HepG2 (cell line): ENCODE measurements around the gene PTGES3. TPM values are rescaled to one million over a fixed set of nuclear protein-coding genes. Genes with fewer than 3 reads are reported as not detected.

Source experiments
- CAMTA2 ChIP-seq: sonication (generic); formaldehyde crosslinking; IDR thresholded peaks from 2 replicates; pipeline ENCODE4 v1.4.0; 2020; ENCODE audit warnings: mild to moderate bottlenecking, missing genetic modification reagents, borderline replicate concordance
- MXD4 ChIP-seq: IDR thresholded peaks from 2 replicates; pipeline ENCODE4 v1.6.1; 2016; ENCODE audit warnings: mild to moderate bottlenecking, missing biosample characterization, missing genetic modification reagents
- SNAI1 ChIP-seq: sonication (generic); formaldehyde crosslinking; IDR thresholded peaks from 2 replicates; pipeline ENCODE4 v1.5.0; 2020; ENCODE audit warnings: mild to moderate bottlenecking, missing genetic modification reagents, borderline replicate concordance
- ZNF317 ChIP-seq: sonication (generic); formaldehyde crosslinking; IDR thresholded peaks from 2 replicates; pipeline ENCODE4 v1.5.0; 2020; ENCODE audit warnings: mild to moderate bottlenecking, missing genetic modification reagents
- ZNF713 ChIP-seq: sonication (generic); formaldehyde crosslinking; IDR thresholded peaks from 2 replicates; pipeline ENCODE4 v1.4.0; 2020; ENCODE audit warnings: mild to moderate bottlenecking, missing genetic modification reagents
- ZNF790 ChIP-seq: sonication (generic); formaldehyde crosslinking; IDR thresholded peaks from 2 replicates; pipeline ENCODE4 v1.8.0; 2022; ENCODE audit warnings: missing genetic modification reagents, mild to moderate bottlenecking, borderline replicate concordance
- polyA plus RNA-seq, 8 experiments: library from polyadenylated mRNA; depleted of rRNA in 3 of 8; stranded (reverse) in 7 of 8; unstranded in 1 of 8; fragments of >200 nt; fragmentation: Illumina TruSeq in 4 of 8; extraction: Trizol in 4 of 8; gene quantifications; 2 replicates each; pipeline versions ENCODE4 v1.2.1 to v1.2.3, GENCODE V29; 2011 to 2016; ENCODE audit warnings: low read depth in 4 of 8, missing spikeins in 1 of 8, mixed read lengths in 1 of 8; ENCODE audit not compliant: insufficient read depth in 1 of 8
- total RNA-seq, 5 experiments: library from RNA; depleted of rRNA; stranded (reverse); fragments of >200 nt; fragmentation: Illumina TruSeq; extraction: Trizol; gene quantifications; 2 replicates each; pipeline ENCODE4 v1.2.3, GENCODE V29; 2016; ENCODE audit warnings: low read depth in 1 of 5
- TF ChIP-seq, protein P1 (sequence below): sonication (generic); formaldehyde crosslinking; IDR thresholded peaks from 2 replicates; pipeline ENCODE4 v1.4.0; 2020; ENCODE audit warnings: missing genetic modification reagents, borderline replicate concordance
- TF ChIP-seq, protein P2 (sequence below): sonication (generic); formaldehyde crosslinking; IDR thresholded peaks from 2 replicates; pipeline ENCODE4 v1.5.1; 2020; ENCODE audit warnings: mild to moderate bottlenecking, missing genetic modification reagents, moderate library complexity
- TF ChIP-seq, protein P3 (sequence below): sonication (generic); formaldehyde crosslinking; IDR thresholded peaks from 2 replicates; pipeline ENCODE4 v1.8.0; 2022; ENCODE audit warnings: missing genetic modification reagents, mild to moderate bottlenecking, inconsistent platforms, borderline replicate concordance
- TF ChIP-seq, protein P4 (sequence below): sonication (generic); formaldehyde crosslinking; IDR thresholded peaks from 2 replicates; pipeline ENCODE4 v1.4.0; 2020; ENCODE audit warnings: missing genetic modification reagents
- TF ChIP-seq, protein P5 (sequence below): sonication (generic); formaldehyde crosslinking; IDR thresholded peaks from 2 replicates; pipeline ENCODE4 v1.4.0; 2020; ENCODE audit warnings: mild to moderate bottlenecking, missing genetic modification reagents

The PTGES3 gene
- total and polyA plus RNA-seq, 2 of the 13 experiments (the other 11 are each of a cell fraction or from before 2014, with no cell fraction given): 54.4 to 159 TPM

DNA sequence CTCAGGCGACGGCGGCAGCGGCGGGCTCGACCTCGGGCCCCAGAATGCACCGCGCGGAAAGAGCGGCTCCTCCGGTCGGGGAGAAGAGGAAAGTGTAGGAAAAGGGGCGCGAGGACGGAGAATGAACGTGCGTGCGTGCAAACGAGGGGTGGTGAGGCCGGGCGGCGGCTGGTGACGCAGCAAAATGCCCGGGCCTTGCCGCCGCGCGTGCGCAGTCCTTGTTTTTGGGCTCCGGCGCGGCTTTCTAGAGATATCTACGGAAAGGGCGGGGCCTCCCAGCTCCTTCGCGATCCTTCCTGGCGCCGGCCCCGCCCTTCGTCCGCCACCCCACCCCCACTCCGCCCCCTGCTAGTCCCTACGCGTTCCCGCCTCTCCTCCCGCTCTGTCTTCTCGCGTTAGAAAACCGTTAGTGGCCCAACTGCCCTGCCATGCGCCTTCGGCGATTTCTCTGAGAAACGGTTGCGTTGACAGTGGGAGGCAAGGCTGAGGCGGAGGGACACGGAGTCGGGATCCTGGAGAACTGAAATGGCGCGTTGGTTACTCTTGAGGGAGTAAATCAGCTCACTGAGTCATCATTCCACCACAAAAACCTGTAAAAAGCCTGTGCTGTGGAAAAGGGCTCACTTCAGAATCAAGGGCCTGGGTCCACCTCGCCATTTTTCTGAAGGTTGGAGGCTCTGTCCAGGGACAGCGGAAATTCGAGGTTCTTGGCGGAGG, at the start of gene PTGES3 (continued):
- TF ChIP-seq ZNF713 (CRISPR knock-in tag): no peak
- TF ChIP-seq, protein P1, sequence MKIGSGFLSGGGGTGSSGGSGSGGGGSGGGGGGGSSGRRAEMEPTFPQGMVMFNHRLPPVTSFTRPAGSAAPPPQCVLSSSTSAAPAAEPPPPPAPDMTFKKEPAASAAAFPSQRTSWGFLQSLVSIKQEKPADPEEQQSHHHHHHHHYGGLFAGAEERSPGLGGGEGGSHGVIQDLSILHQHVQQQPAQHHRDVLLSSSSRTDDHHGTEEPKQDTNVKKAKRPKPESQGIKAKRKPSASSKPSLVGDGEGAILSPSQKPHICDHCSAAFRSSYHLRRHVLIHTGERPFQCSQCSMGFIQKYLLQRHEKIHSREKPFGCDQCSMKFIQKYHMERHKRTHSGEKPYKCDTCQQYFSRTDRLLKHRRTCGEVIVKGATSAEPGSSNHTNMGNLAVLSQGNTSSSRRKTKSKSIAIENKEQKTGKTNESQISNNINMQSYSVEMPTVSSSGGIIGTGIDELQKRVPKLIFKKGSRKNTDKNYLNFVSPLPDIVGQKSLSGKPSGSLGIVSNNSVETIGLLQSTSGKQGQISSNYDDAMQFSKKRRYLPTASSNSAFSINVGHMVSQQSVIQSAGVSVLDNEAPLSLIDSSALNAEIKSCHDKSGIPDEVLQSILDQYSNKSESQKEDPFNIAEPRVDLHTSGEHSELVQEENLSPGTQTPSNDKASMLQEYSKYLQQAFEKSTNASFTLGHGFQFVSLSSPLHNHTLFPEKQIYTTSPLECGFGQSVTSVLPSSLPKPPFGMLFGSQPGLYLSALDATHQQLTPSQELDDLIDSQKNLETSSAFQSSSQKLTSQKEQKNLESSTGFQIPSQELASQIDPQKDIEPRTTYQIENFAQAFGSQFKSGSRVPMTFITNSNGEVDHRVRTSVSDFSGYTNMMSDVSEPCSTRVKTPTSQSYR: peak; percentile 78
- TF ChIP-seq, protein P2, sequence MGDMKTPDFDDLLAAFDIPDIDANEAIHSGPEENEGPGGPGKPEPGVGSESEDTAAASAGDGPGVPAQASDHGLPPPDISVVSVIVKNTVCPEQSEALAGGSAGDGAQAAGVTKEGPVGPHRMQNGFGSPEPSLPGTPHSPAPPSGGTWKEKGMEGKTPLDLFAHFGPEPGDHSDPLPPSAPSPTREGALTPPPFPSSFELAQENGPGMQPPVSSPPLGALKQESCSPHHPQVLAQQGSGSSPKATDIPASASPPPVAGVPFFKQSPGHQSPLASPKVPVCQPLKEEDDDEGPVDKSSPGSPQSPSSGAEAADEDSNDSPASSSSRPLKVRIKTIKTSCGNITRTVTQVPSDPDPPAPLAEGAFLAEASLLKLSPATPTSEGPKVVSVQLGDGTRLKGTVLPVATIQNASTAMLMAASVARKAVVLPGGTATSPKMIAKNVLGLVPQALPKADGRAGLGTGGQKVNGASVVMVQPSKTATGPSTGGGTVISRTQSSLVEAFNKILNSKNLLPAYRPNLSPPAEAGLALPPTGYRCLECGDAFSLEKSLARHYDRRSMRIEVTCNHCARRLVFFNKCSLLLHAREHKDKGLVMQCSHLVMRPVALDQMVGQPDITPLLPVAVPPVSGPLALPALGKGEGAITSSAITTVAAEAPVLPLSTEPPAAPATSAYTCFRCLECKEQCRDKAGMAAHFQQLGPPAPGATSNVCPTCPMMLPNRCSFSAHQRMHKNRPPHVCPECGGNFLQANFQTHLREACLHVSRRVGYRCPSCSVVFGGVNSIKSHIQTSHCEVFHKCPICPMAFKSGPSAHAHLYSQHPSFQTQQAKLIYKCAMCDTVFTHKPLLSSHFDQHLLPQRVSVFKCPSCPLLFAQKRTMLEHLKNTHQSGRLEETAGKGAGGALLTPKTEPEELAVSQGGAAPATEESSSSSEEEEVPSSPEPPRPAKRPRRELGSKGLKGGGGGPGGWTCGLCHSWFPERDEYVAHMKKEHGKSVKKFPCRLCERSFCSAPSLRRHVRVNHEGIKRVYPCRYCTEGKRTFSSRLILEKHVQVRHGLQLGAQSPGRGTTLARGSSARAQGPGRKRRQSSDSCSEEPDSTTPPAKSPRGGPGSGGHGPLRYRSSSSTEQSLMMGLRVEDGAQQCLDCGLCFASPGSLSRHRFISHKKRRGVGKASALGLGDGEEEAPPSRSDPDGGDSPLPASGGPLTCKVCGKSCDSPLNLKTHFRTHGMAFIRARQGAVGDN (CRISPR knock-in tag): peak; percentile 100
- 0 out of 2 replicates have a peak, but pooled peaks have one; percentile 10 for TF ChIP-seq SNAI1 (CRISPR knock-in tag)
- TF ChIP-seq, protein P3, sequence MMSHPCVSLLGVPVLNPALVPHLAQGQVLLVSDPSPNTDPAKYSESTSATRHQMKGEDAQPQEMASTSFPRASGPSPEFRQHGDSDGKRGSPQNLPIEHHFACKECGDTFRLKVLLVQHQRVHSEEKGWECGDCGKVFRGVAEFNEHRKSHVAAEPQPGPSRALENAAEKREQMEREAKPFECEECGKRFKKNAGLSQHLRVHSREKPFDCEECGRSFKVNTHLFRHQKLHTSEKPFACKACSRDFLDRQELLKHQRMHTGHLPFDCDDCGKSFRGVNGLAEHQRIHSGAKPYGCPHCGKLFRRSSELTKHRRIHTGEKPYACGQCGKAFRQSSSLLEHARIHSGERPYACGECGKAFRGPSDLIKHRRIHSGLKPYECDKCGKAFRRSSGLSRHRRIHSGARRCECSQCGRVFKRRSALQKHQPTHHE (CRISPR knock-in tag): no peak
- TF ChIP-seq, protein P4, sequence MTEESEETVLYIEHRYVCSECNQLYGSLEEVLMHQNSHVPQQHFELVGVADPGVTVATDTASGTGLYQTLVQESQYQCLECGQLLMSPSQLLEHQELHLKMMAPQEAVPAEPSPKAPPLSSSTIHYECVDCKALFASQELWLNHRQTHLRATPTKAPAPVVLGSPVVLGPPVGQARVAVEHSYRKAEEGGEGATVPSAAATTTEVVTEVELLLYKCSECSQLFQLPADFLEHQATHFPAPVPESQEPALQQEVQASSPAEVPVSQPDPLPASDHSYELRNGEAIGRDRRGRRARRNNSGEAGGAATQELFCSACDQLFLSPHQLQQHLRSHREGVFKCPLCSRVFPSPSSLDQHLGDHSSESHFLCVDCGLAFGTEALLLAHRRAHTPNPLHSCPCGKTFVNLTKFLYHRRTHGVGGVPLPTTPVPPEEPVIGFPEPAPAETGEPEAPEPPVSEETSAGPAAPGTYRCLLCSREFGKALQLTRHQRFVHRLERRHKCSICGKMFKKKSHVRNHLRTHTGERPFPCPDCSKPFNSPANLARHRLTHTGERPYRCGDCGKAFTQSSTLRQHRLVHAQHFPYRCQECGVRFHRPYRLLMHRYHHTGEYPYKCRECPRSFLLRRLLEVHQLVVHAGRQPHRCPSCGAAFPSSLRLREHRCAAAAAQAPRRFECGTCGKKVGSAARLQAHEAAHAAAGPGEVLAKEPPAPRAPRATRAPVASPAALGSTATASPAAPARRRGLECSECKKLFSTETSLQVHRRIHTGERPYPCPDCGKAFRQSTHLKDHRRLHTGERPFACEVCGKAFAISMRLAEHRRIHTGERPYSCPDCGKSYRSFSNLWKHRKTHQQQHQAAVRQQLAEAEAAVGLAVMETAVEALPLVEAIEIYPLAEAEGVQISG (CRISPR knock-in tag): peak; percentile 92
- TF ChIP-seq, protein P5, sequence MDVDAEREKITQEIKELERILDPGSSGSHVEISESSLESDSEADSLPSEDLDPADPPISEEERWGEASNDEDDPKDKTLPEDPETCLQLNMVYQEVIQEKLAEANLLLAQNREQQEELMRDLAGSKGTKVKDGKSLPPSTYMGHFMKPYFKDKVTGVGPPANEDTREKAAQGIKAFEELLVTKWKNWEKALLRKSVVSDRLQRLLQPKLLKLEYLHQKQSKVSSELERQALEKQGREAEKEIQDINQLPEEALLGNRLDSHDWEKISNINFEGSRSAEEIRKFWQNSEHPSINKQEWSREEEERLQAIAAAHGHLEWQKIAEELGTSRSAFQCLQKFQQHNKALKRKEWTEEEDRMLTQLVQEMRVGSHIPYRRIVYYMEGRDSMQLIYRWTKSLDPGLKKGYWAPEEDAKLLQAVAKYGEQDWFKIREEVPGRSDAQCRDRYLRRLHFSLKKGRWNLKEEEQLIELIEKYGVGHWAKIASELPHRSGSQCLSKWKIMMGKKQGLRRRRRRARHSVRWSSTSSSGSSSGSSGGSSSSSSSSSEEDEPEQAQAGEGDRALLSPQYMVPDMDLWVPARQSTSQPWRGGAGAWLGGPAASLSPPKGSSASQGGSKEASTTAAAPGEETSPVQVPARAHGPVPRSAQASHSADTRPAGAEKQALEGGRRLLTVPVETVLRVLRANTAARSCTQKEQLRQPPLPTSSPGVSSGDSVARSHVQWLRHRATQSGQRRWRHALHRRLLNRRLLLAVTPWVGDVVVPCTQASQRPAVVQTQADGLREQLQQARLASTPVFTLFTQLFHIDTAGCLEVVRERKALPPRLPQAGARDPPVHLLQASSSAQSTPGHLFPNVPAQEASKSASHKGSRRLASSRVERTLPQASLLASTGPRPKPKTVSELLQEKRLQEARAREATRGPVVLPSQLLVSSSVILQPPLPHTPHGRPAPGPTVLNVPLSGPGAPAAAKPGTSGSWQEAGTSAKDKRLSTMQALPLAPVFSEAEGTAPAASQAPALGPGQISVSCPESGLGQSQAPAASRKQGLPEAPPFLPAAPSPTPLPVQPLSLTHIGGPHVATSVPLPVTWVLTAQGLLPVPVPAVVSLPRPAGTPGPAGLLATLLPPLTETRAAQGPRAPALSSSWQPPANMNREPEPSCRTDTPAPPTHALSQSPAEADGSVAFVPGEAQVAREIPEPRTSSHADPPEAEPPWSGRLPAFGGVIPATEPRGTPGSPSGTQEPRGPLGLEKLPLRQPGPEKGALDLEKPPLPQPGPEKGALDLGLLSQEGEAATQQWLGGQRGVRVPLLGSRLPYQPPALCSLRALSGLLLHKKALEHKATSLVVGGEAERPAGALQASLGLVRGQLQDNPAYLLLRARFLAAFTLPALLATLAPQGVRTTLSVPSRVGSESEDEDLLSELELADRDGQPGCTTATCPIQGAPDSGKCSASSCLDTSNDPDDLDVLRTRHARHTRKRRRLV (CRISPR knock-in tag): peak; percentile 46
- no peak; the same call in 1 of the 2 replicates for TF ChIP-seq CAMTA2
- TF ChIP-seq ZNF317 (CRISPR knock-in tag): peak; percentile 77
- peak; percentile 68; the same call in 1 of the 2 replicates for TF ChIP-seq ZNF790 (CRISPR knock-in tag)
- TF ChIP-seq MXD4 (CRISPR knock-in tag): peak; percentile 84
